HCT116 (cell line): ENCODE data around the gene HDAC7. TPM values are rescaled to one million over a fixed set of nuclear protein-coding genes. Genes with fewer than 3 reads are reported as not detected.
"Not testable (repeated sequence)": the region's sequence is repeated elsewhere in the genome, so short reads cannot be mapped to it uniquely, and the experiment has no call there.

Experiments
- ATAC-seq: fragments of 200-7000 bp; cut with Tn5 transposase; 2 replicates; pipeline ENCODE4 v1.9.1; 2020; ENCODE audit warnings: mild to moderate bottlenecking, moderate library complexity
- BruUV-seq: library from RNA; stranded (reverse); fragments of 400-500 nt; replicated peaks from 2 replicates; lab custom pipeline; 2021; lab: Mats Ljungman, UMichigan
- CTCF ChIA-PET: fragments of 300-600 bp; sonication (Branson Sonifier 250); formaldehyde crosslinking; loops from one replicate; lab custom pipeline; 2021; ENCODE audit warnings: antibody characterized with exemption; lab: Charles Lee
- POLR2A ChIA-PET: fragments of 300-600, 350-600 bp; sonication (Branson Sonifier 250); formaldehyde crosslinking; loops from one replicate; lab custom pipeline; 2021; ENCODE audit warnings: antibody characterized with exemption; lab: Charles Lee
- RAD21 ChIA-PET, 2 experiments: fragments of 300-600 bp; sonication (Branson Sonifier 250); formaldehyde crosslinking; loops; one replicate each; lab custom pipeline; 2023; ENCODE audit warnings: low total read pairs in 2 of 2; ENCODE audit not compliant: uncharacterized antibody in 2 of 2, unreplicated experiment in 2 of 2, low non-redundant PET in 1 of 2; lab: Charles Lee
- DNase-seq: peaks from one replicate; pipeline ENCODE4 v3.0.0-alpha.2; 2010; ENCODE audit warnings: low read depth, low spot score
- H2AFZ ChIP-seq: fragments of 200-600 bp; shearing (Covaris generic), sonication (generic); 2 replicates; pipeline ENCODE4 v1.6.1; 2017; ENCODE audit warnings: low read depth, mixed run types, mixed read lengths, antibody characterized with exemption, low read length; ENCODE audit not compliant: poor library complexity, severe bottlenecking
- H3K27ac ChIP-seq: 2 replicates; pipeline ENCODE4 v1.5.1; 2012; ENCODE audit warnings: low read depth, low read length
- H3K27me3 ChIP-seq: fragments of 200-600 bp; sonication (generic); 2 replicates; pipeline ENCODE4 v1.6.1; 2016; ENCODE audit warnings: mixed run types, low read length, mixed read lengths; ENCODE audit not compliant: insufficient read depth
- H3K36me3 ChIP-seq, 2 experiments: fragments of 200-500 bp in 1 of 2; fragments of 200-600 bp in 1 of 2; sonication (Bioruptor generic) in 1 of 2; sonication (generic) in 1 of 2; 2 replicates each; pipeline versions ENCODE4 v1.5.1 to v1.6.1; 2014 to 2016; ENCODE audit warnings: low read length in 2 of 2, inconsistent platforms in 1 of 2, mixed read lengths in 1 of 2, mixed run types in 1 of 2; ENCODE audit not compliant: insufficient read depth in 2 of 2, control insufficient read depth in 1 of 2
- H3K4me1 ChIP-seq, 2 experiments: fragments of 200-600 bp in 1 of 2; sonication (generic) in 1 of 2; 2 replicates each; pipeline versions ENCODE4 v1.5.1 to v1.6.1; 2012 to 2017; ENCODE audit warnings: low read length in 2 of 2, inconsistent platforms in 1 of 2, mild to moderate bottlenecking in 1 of 2, mixed read lengths in 1 of 2, mixed run types in 1 of 2, moderate library complexity in 1 of 2; ENCODE audit not compliant: insufficient read depth in 2 of 2, control insufficient read depth in 1 of 2
- H3K4me2 ChIP-seq: fragments of 200-600 bp; sonication (generic); 2 replicates; pipeline ENCODE4 v1.6.1; 2017; ENCODE audit warnings: mixed run types, low read length, mixed read lengths
- H3K4me3 ChIP-seq, 2 experiments: fragments of 200-600 bp in 1 of 2; sonication (generic) in 1 of 2; replicated peaks in 1 of 2; 2 replicates each; pipeline ENCODE4 v1.5.1; 2011 to 2016; ENCODE audit warnings: low read length in 2 of 2, control low read depth in 1 of 2, low read depth in 1 of 2, mild to moderate bottlenecking in 1 of 2, mixed read lengths in 1 of 2, mixed run types in 1 of 2
- H3K79me2 ChIP-seq: fragments of 200-600 bp; sonication (generic); 2 replicates; pipeline ENCODE4 v1.6.1; 2017; ENCODE audit warnings: mild to moderate bottlenecking, mixed run types, low read length, moderate library complexity, mixed read lengths; ENCODE audit not compliant: insufficient read depth
- H3K9ac ChIP-seq: fragments of 200-600 bp; sonication (generic); 2 replicates; pipeline ENCODE4 v1.6.1; 2016; ENCODE audit warnings: low read length, mixed read lengths
- H3K9me2 ChIP-seq: fragments of 200-600 bp; sonication (generic), shearing (Covaris generic); 2 replicates; pipeline ENCODE4 v1.6.1; 2017; ENCODE audit warnings: mixed run types, mild to moderate bottlenecking, moderate library complexity; ENCODE audit not compliant: insufficient read depth
- H3K9me3 ChIP-seq, 2 experiments: fragments of 200-500 bp in 1 of 2; fragments of 200-600 bp in 1 of 2; sonication (Bioruptor generic) in 1 of 2; sonication (generic) in 1 of 2; 2 replicates each; pipeline ENCODE4 v1.6.1; 2014 to 2017; ENCODE audit warnings: low read length in 2 of 2, mixed read lengths in 2 of 2, inconsistent platforms in 1 of 2, low read depth in 1 of 2, mild to moderate bottlenecking in 1 of 2, mixed run types in 1 of 2, moderate library complexity in 1 of 2; ENCODE audit not compliant: control insufficient read depth in 1 of 2, insufficient read depth in 1 of 2
- H4K20me1 ChIP-seq: fragments of 200-600 bp; sonication (generic), shearing (Covaris generic); 2 replicates; pipeline ENCODE4 v1.6.1; 2017; ENCODE audit warnings: mixed run types, mild to moderate bottlenecking, moderate library complexity; ENCODE audit not compliant: insufficient read depth
- SIN3A ChIP-seq: IDR thresholded peaks from 2 replicates; pipeline ENCODE4 v1.6.1; 2012; ENCODE audit warnings: low read depth
- SRF ChIP-seq: IDR thresholded peaks from 2 replicates; pipeline ENCODE4 v1.6.1; 2012; ENCODE audit warnings: low read depth
- YY1 ChIP-seq: IDR thresholded peaks from 2 replicates; pipeline ENCODE4 v1.6.1; 2011; ENCODE audit warnings: low read length, low read depth, moderate library complexity, mild to moderate bottlenecking; ENCODE audit not compliant: insufficient replicate concordance; ENCODE audit errors: extremely low read depth
- ZNF274 ChIP-seq: fragments of 200-500 bp; sonication (Bioruptor generic); IDR thresholded peaks from 2 replicates; pipeline ENCODE4 v1.6.1; 2014; ENCODE audit warnings: mild to moderate bottlenecking, low read depth, low read length, inconsistent platforms
- intact Hi-C: fragments of 100-400 bp; cut with micrococcal nuclease; formaldehyde crosslinking; loops from 2 replicates; pipeline ENCODE4 v1.10.0; 2022
- total RNA-seq: library from RNA; stranded (reverse); gene quantifications from one replicate; pipeline ENCODE4 v1.2.1, GENCODE V29; 2021; ENCODE audit not compliant: unreplicated experiment
- TF ChIP-seq, protein P1 (sequence below), 3 experiments: fragments of 200-600 bp in 1 of 3; sonication (generic) in 1 of 3; IDR thresholded peaks in 2 of 3; conservative IDR thresholded peaks in 1 of 3; 2 replicates each; pipeline ENCODE4 v1.5.1; 2012 to 2017; ENCODE audit warnings: low read depth in 2 of 3, low read length in 2 of 3, antibody characterized with exemption in 1 of 3, borderline replicate concordance in 1 of 3, control low read depth in 1 of 3, mild to moderate bottlenecking in 1 of 3, mixed read lengths in 1 of 3, mixed run types in 1 of 3, moderate library complexity in 1 of 3; ENCODE audit not compliant: insufficient read depth in 1 of 3

HDAC7 gene
- total RNA-seq, 1 experiment from 2014 or later = 38.1 TPM

GRCh38 chr12:47817272-47818006, 2.3 kb downstream of the HDAC7 start (continued):
- TF ChIP-seq, protein P1, sequence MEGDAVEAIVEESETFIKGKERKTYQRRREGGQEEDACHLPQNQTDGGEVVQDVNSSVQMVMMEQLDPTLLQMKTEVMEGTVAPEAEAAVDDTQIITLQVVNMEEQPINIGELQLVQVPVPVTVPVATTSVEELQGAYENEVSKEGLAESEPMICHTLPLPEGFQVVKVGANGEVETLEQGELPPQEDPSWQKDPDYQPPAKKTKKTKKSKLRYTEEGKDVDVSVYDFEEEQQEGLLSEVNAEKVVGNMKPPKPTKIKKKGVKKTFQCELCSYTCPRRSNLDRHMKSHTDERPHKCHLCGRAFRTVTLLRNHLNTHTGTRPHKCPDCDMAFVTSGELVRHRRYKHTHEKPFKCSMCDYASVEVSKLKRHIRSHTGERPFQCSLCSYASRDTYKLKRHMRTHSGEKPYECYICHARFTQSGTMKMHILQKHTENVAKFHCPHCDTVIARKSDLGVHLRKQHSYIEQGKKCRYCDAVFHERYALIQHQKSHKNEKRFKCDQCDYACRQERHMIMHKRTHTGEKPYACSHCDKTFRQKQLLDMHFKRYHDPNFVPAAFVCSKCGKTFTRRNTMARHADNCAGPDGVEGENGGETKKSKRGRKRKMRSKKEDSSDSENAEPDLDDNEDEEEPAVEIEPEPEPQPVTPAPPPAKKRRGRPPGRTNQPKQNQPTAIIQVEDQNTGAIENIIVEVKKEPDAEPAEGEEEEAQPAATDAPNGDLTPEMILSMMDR (IDR thresholded peaks at IDR 0.05 in 2 of 3, conservative IDR thresholded peaks at IDR 0.05 in 1 of 3; ENCODE audit: borderline replicate concordance in 1 of 3, insufficient read depth in 1 of 3, low read depth in 2 of 3, low read length in 2 of 3) = peak in 1 of 3 experiments; percentile 18; a peak in 1 of 6 replicates
- no peak for TF ChIP-seq SRF

GRCh38 chr12:47816403-47817271, 3.1 kb downstream of the HDAC7 start:
- ChIA-PET POLR2A (interaction anchor here (2.2 kb wide), 1 partner anchor 12 kb away, joined by 8 read pairs; no protein-coding TSS in a partner anchor), RAD21 (no interaction called here), CTCF (interaction anchor here (1.1 to 2.9 kb wide), 3 partner anchors 12 to 21 kb away, joined by 3 to 26 read pairs (median 7); no protein-coding TSS in a partner anchor)
- DNase-seq = no peak
- H3K27ac ChIP-seq = no peak overlapping the region; the same call in 1 of the 2 replicates
- H3K4me2 ChIP-seq = peak overlapping the region; percentile 100
- no peak overlapping the region for H2AFZ ChIP-seq
- no peak for ATAC-seq
- no peak for TF ChIP-seq SRF
- no peak for TF ChIP-seq ZNF274
- no peak for TF ChIP-seq YY1
- TF ChIP-seq SIN3A = no peak
- H3K4me3 ChIP-seq = no peak overlapping the region
- no peaks in the 10 kb centered on the region for H3K27me3 ChIP-seq
- intact Hi-C loops = no loop called here
- peaks cover 79% of the 10 kb centered on the region for H3K79me2 ChIP-seq
- H3K9me3 ChIP-seq = no peaks in the 10 kb centered on the region
- no TSS peak for BruUV-seq
- no peak overlapping the region for H3K9ac ChIP-seq
- H4K20me1 ChIP-seq = no peaks in the 10 kb centered on the region
- H3K36me3 ChIP-seq = no peaks in the 10 kb centered on the region
- peaks cover 47 to 90% of the 10 kb centered on the region in 2 experiments for H3K4me1 ChIP-seq
- no peaks in the 10 kb centered on the region for H3K9me2 ChIP-seq

GRCh38 chr12:47815447-47815846, 4.3 kb downstream of the HDAC7 start:
- H3K9me3 ChIP-seq, DNase-seq, intact Hi-C loops, RAD21 ChIA-PET, H2AFZ ChIP-seq, BruUV-seq, POLR2A ChIA-PET, ATAC-seq, H3K9me2 ChIP-seq, H3K27me3 ChIP-seq, H3K9ac ChIP-seq, H3K4me2 ChIP-seq, H3K4me3 ChIP-seq, H4K20me1 ChIP-seq, H3K27ac ChIP-seq, CTCF ChIA-PET, H3K36me3 ChIP-seq: not testable (repeated sequence)
- Histone ChIP-seq H3K79me2 (peaks cover 91% of the 10 kb centered on the region), H3K4me1 (peaks cover 41 to 90% of the 10 kb centered on the region in 2 experiments)
